GM21390 (cell line): Measurements from ENCODE around the gene DDIT3.

Experiments
- ATAC-seq: cut with Tn5 transposase; IDR thresholded peaks from one replicate; pipeline ENCODE4 v1.9.1; 2021; ENCODE audit not compliant: unreplicated experiment

The DDIT3 gene

DNA sequence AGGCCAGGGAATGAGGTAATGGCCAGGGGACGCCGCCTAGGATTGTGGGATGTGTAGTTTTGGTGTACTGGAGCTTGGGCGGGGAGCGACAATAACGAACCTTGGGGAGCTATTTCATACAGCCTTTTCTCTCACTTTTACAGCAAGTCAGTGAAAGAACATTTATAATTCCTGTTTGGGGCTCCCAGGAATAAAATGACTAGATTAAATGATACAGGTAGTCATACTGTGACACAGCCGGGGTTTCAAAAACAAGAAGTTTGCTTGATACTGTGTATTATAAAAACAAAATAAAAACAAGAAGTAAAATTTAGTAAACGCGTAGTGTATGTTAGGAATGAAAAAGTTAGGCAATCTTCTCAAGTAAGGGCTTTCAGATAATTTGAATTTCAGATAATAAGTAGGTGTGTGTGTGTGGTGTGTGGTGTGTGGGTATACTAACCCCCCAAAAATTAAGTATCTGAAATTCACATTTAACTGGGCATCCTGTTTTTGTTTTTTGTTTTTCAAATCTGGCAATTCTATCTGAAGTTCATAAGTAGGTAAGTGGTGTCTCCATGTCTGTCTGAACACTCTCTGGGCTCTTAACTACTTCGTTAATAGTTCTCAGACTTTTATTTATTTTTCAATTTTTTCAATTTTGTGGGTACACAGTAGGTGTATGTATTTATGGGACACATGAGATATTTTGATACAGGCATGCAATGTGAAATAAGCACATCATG is 27.1 kb upstream of the DDIT3 start:
- no peak for ATAC-seq

DNA sequence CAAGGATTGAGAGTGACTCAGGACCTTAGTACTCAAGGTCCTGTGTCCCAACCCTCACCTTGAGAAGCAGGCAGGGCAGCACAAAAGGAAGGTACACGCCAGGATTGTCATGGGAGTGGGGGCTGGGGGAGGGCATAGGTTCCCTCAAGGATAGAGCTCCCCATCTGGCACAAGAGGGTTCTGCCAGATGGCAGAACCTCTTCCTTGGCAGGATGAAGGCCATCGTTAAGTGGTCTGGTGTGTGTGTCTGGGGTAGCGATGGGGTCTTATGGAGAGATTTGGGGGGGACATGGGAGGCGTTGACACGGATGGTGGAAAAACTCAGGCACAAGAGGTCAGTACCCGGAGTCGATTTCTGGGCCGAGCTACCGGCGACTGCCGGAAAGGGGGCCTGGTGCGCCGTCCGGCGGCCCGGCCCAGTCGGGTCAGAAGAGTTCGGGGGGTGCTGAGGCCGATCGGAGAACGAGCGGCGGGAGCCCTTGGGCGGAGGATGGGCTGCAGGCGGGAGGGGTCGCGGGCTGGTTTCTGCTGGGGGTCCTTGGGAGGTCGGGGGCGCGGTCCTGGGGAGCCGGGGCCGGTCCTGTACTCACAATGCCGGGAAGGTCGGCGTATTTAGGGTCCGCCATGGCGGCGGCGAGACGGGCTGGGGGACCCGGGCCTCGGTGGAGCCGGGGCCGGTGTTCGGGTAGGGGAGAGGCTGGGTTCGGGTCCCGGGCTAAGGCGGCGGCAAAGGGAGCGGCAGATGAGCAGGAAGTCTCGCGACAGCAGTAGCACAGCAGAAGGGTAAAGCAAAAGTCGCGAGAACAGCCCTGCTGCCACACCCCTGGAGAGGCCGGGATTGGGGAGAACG is 26.3 kb upstream of the DDIT3 start, which contains the start of gene DCTN2:
Gene DCTN2, minus strand, starts transcription at position 755 of the 850 bp plus-strand sequence. Its CDS starts 129 bp downstream, at position 626.
- peak; percentile 98 for ATAC-seq

DNA sequence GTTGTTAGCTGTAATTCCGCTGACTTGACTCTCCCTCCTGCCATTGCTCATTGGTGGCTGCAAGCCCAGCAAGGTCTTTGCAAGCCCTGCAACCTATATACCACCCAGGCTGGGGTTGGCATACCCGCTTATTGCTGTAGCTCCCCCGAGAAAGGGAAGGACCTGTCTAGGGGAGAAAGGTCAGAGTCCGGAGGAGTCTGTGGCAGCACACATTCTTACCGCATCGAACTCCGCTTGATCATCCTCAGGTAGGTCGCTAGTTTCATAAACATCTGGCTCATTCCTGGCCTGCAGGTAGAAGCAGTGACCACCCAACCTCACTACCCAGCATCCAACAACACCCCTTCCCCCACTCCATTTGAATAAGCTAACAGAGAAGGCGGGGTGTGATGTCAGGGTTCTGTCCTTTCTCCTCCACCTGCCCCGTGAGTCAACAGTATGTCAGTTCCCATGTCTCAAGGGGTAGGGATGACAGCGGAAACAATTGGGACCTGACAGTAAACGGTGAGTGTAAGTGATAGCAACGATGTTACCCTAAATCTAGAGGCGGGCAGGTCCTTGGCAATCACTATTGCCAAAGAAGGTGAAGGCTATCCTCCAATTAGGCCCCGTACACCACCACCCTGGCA is 25.6 kb upstream of the DDIT3 start:
- ATAC-seq: no peak

DNA sequence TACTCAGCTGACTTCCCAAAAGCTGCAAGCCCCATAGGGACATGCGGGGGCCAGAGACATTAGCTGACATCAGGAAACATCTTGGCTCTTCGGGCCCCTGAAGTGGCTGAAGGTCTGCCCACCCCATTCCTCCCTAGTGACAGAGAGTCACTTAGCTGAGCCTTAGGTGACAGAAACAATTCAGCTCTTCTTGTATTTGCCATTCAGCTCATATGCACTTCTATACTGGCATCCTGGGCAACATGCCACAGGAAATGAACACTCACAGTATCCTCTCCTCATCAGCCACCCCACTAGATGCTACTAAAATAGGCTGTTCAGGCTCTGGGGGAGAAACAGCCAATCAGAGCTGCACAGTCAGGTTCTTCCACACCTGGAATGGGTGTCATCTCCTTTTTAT is 23.3 kb upstream of the DDIT3 start:
- no peak for ATAC-seq

DNA sequence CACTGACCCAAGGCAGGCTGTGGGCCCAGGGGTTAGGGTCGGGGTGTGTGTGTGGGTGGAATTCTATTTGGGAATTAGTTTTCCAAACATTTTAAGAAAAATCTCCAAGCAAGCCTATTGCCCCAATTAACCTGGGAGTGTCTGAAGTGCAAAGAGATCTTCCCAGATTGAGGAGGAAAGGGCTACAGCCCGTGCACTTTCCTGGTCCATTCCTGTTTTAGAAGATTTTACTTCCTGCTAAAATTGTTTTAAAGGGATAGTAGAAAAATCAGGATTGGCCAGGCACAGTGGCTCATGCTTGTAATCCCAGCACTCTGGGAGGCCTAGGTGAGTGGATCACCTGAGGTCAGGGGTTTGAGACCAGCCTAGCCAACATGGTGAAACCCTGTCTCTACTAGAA is 21.4 kb upstream of the DDIT3 start:
- ATAC-seq: no peak

DNA sequence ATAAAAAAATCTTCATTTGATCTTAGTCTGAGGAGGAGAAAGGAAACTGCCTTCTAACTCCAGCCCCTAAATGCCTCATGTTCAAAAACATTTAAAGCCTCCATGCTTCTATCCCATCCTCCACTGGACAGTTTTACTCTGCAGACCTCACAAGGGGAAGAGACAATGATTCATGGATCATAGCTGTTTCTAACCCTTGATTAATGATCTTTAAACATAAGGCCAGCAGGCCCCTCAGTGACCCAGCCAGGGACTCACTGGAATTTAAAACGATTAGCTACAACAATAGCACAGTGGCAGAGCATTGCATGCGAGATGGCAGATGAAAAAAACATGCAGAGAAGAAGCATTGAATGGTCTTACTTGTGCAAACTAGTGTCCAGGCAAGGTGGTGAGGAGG is 20.7 kb upstream of the DDIT3 start:
- no peak for ATAC-seq

DNA sequence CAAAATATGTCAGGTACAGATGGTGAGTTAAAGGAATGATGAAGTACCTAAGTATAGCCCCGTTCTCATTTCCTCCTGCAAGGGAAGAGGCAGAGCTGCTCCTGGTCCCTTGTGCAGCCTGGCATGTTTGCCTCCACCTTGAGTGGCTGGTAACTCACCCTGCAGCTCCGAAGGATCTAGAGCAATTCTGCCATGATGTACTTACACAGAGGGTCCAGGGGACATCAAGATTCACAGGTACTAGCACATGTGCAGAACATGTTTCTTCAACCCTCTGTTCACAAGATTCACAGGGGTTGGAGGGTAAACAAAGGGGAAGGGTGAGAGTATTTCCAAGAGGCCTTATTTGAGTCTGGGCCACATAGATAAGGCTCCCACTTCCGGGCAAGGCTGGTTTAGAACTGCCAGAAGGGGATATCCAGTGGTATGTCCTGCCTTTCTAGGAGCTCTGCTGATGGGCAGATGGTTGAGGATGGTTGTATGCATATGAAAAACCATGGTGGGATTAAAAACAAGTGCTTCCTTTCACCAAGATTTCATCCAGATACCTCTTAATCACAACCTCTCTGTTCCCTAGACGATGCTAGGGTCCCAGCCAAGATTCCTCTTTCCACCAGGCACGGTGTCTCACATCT is 18.9 kb upstream of the DDIT3 start:
- no peak for ATAC-seq

DNA sequence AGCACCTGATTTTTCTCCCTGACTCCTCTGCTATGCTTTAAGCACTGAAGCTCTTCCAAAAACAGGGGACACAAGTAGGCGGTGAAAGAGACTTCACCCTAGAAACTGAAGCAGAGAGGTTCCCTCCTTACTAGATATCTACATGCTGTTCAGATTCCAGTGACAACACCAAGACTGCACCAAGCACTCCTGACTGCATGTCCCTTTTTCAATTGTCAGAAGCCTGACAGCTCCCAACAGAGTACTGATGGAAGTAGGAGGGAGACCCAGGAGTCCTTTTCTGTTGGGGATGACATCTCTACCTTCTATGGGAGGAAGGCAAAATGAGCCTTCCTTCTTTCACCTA is 16.3 kb upstream of the DDIT3 start:
- no peak for ATAC-seq

DNA sequence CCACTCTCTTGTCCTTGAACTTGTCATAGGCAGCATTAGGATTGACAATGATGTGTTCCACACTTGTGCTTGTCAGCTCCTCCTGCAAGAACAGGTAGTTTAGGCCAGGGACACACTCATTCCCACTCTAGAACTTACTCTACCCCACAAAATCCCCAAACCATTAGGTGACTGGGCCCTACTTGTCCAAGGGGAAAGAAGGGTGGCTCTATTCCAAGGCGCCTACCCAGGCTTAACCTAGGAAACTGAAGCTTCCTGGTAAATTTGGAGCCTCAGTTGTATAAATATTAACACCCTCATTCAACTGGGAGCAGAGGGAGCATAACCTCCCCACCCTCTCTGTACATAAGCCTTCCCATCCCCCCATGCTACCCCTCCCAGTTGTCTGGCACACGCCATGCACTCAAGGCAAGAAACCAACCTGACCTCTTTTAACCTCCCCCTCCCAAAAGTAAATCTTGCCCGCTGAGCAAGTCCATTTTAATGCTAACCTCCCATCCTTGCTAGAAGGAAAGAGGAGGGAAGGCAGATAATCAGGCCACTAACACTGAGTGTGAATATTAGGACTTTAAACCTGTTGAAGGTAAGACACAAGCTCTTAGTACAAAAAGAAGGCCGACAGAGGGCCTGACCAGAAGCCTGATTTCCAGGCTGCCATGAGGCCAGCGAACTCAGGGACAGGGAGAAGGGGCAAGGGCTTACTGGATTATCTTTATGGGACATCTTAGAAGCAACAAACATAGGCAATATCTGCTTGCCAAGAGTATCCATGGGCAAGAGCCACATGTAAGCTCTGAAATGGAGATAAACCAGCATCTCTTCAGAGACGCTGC is 15.7 kb upstream of the DDIT3 start:
- ATAC-seq: no peak

DNA sequence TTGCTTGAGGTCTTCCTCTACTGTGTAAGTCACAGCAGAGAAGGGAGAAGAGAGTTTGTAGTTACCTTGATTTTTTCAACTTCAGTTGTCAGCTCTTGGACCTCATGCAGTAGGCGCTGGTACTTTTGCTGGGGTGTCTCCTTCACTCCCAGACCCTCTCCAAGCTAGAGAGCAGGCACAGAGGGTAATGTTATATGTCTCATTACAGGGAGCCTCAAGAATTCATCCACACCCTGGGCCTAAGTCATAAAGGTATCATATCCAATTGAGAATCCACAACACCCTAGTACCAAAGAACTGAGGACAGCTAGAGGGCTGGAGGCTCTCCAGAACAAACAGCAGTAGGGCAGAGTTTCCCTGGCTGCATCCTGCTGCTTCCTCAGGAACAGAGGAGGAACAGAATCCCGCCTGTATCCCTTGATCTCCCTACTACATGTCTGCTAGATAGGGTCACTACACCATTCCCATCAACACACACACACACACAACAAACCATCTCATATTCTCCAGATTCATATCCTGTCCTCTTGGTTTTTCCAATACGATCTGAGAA is 14.8 kb upstream of the DDIT3 start:
- ATAC-seq: no peak

DNA sequence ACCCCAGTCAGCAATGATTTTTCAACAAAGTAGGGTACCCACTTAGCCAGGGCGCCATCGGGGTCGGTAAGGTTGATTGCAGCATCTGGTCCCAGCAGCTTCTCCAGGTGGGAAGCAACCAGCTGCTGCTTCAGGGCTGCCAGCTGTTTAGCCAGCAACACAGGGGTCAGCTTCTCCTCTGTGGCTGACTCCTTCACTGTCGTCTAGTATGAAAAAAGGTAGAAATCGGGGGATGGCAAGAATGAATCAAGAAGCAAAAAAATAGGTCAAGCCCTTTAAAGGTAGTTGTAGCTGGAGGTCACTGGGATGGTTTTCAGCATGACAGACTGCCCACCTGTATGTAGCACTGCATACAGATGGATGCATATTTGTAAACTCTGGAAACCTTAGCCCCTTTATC is 13.9 kb upstream of the DDIT3 start:
- ATAC-seq: no peak

DNA sequence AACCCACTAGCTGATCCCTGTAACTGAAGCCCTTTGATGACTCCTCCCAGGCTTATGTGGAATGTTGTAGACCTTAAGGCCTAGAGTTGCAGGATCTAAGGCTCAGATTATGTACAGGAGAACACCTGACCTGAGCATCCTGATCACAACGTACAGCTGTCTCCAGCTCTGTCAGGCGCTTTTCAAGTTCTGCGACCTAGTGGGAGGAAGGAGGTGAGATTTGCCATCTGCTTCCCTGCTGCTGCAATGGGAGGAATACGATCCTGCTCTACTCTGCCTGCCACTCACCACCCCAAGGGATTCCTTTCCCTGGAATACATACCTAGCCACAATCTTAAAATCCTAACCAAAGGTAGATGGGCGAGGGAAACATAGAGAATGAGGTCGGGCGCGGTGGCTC is 12.8 kb upstream of the DDIT3 start:
- no peak for ATAC-seq

DNA sequence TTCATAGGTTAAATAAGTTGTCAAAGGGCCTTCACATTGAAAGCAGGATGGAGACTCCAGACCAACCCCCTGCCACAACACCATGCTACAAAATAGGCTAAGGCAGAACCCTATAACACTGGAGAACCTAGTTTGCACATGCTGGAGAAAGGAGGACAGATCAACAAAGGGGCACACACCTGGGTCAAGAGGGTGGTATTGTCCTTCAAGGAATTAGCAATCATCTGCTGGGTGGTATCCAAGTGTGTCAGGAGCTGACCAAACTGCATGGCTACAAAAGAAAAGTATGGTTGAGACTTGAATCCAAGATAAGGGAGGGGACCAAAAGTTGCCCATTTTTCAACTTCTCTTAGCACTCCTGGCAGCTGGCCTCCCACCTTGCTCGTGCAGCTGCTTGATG is 11.5 kb upstream of the DDIT3 start:
- no peak for ATAC-seq

DNA sequence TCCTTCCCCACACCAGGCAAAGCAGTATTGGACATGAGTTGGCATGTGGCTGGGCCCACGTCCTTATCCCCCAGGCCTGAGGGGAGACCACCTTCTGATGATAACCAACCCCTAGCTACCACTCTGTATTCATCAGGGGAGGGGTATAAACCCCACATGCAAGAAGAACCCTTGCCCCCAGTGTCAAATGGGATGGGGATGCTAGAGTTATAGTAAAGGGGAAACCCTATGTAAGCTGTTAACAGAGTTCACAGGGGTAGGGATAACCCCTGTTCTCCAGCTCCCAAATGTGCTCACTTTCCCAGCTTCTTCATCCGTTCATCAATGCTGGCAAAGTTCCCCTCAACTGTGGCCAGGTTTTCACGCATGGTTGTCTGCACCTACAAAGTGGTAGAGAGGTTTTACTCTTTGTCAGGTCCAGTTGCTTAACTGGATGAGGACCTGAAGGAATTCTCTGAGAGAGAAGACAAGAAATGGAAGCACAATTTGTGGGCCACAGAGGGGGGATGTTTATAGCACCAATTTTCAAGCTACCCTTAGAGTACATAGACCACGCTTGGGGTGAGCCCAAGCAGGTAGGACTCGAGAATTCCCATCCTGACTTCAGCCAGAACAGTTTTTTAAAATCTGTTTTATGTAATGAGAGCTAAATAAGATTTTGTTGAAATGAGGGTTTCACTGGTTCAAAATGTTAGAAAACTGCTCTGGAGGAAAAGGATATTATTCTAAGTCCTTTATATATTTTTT is 10.3 kb upstream of the DDIT3 start:
- ATAC-seq: no peak

DNA sequence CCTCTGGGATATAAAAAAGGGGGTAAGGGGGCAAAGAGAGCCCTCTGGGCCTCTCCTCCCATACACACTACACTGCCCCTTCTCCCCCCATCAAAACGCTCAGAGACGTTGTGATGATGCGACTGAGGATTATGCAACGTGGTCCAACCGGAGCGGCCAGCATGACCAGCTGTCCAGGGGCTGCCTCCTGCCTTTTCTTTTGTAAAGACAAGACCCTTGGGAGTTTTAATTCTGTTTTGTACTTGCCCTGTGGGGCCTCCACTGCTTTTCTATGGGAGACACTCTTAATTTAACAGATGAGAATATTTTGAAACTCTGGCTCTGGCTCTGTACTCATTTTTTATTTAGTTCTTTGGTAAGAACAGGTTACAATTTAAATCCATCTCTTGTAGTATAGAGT is 9.5 kb upstream of the DDIT3 start:
- ATAC-seq: no peak

DNA sequence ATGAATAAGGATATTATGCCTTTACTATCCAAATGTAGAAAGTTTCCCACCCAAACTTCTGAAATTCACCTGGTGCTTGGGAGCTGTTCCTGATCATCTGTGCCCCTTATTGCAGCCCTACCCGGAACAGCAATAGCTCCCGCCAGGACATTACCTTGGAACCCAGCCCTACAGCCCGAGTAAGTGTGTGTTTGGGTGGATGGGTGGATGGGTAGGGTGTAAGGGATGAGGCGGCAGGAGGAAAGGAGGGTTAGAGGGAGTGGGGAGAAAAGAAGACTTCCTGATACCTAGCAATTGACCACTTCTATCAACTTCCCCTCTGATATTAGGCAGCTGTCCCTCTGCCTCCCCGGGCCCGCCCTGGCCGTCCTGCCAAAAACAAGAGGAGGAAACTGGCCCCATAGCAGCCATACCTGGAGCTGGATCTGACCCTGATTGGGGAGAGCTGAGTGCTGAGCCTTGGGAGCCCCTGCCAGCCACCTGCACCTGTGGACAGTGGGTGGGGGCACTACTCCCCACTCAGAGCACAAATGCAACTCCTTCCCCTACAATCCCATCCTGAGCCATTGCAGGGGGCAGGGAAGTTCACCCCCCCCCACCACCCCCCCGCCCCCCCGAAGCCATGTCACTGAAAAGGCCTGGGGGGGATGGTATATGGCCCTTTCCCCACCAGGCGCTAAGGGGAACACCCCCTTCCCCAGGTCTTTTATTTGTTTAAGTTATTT is 8.7 kb upstream of the DDIT3 start:
- no peak for ATAC-seq

DNA sequence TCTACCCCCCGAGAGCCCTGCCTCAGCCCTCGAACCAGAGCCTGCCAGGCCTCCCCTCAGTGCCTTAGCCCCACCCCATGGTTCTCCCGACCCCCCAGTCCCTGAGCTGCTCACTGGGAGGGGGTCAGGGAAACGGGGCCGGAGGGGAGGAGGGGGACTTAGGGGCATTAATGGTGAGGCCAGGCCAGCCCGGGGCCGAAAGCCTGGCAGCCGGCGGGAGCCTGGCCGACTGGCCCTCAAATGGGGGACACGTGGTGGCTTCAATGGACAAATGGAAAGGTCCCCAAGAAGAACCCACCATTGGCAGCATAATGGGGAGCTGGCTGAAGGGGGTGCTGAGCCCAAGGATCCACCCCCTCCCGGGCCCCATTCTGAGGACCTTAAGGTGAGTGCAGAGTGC is 7.9 kb upstream of the DDIT3 start:
- no peak for ATAC-seq

DNA sequence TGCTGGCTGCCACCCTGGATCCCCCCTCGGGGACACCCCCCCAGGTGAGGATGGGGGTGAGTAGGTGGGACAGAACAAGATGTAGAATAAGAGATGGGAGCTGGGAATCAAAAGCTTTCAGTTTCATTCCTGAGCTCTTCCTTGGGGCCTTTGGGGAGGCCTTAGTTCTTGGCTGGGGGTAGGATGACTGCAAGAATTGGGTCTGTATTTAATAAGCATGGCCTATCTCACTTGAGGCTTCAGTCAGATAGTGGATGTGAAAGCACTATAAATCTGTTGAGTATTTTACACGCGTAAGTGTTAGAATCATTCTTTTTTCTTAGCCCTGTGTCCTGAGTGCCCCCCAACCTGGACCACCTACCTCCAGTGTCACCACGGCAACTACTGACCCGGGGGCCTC is 6.9 kb upstream of the DDIT3 start:
- ATAC-seq: no peak

DNA sequence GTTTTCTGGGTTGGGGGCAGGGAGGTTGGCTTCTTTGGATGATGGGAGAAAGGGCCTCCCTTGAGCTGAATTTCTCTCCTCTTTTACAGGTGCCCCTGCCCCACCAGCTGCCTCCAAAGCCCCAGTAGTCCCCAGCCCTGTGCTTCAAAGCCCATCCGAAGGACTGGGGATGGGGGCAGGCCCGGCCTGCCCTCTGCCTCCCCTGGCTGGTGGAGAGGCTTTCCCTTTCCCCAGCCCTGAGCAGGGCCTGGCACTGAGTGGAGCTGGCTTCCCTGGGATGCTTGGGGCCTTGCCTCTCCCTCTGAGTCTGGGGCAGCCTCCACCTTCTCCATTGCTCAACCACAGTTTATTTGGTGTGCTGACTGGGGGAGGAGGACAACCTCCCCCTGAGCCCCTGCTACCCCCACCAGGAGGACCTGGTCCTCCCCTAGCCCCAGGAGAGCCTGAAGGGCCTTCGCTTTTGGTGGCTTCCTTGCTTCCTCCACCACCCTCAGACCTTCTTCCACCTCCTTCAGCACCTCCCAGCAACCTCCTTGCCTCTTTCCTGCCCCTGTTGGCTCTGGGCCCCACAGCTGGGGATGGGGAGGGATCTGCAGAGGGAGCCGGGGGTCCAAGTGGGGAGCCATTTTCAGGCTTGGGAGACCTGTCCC is 6.3 kb upstream of the DDIT3 start:
- ATAC-seq: no peak
